HCT116 (cell line): ENCODE measurements around the gene DHRS7.

Experiments used
- CBX3 ChIP-seq: IDR thresholded peaks from 2 replicates; pipeline ENCODE4 v1.6.1; 2012; ENCODE audit warnings: low read depth
- CEBPB ChIP-seq: IDR thresholded peaks from 2 replicates; pipeline ENCODE4 v1.6.1; 2012; ENCODE audit warnings: low read depth
- CTCF ChIP-seq, 3 experiments: fragments of 200-600 bp in 1 of 3; sonication (generic) in 1 of 3; IDR thresholded peaks in 2 of 3; conservative IDR thresholded peaks in 1 of 3; 2 replicates each; pipeline ENCODE4 v1.5.1; 2012 to 2017; ENCODE audit warnings: low read depth in 2 of 3, low read length in 2 of 3, antibody characterized with exemption in 1 of 3, borderline replicate concordance in 1 of 3, control low read depth in 1 of 3, mild to moderate bottlenecking in 1 of 3, mixed read lengths in 1 of 3, mixed run types in 1 of 3, moderate library complexity in 1 of 3; ENCODE audit not compliant: insufficient read depth in 1 of 3
- ELF1 ChIP-seq: IDR thresholded peaks from 2 replicates; pipeline ENCODE4 v1.6.1; 2012; ENCODE audit warnings: low read depth, borderline replicate concordance
- EZH2 ChIP-seq: fragments of 200-600 bp; sonication (generic); IDR thresholded peaks from 2 replicates; pipeline ENCODE4 v1.6.1; 2017; ENCODE audit warnings: antibody characterized with exemption, mixed run types
- EZH2phosphoT487 ChIP-seq: fragments of 200-600 bp; IDR thresholded peaks from 2 replicates; pipeline ENCODE4 v1.6.1; 2018; ENCODE audit warnings: antibody characterized with exemption, borderline replicate concordance
- JUND ChIP-seq: IDR thresholded peaks from 2 replicates; pipeline ENCODE4 v1.6.1; 2012
- POLR2A ChIP-seq: IDR thresholded peaks from 2 replicates; pipeline ENCODE4 v1.7.0; 2011; ENCODE audit warnings: borderline replicate concordance; ENCODE audit not compliant: insufficient read depth, insufficient read length; ENCODE audit errors: extremely low read depth
- RAD21 ChIP-seq: IDR thresholded peaks from 2 replicates; pipeline ENCODE4 v1.6.1; 2012; ENCODE audit warnings: low read depth, mild to moderate bottlenecking
- REST ChIP-seq: IDR thresholded peaks from 2 replicates; pipeline ENCODE4 v1.6.1; 2012; ENCODE audit warnings: low read depth
- YY1 ChIP-seq: IDR thresholded peaks from 2 replicates; pipeline ENCODE4 v1.6.1; 2011; ENCODE audit warnings: low read length, low read depth, moderate library complexity, mild to moderate bottlenecking; ENCODE audit not compliant: insufficient replicate concordance; ENCODE audit errors: extremely low read depth
- ZNF274 ChIP-seq: fragments of 200-500 bp; sonication (Bioruptor generic); IDR thresholded peaks from 2 replicates; pipeline ENCODE4 v1.6.1; 2014; ENCODE audit warnings: mild to moderate bottlenecking, low read depth, low read length, inconsistent platforms

- TF ChIP-seq CEBPB (no peak), JUND (no peak), CTCF (IDR thresholded peaks at IDR 0.05 in 2 of 3, conservative IDR thresholded peaks at IDR 0.05 in 1 of 3; ENCODE audit: borderline replicate concordance in 1 of 3, insufficient read depth in 1 of 3, low read depth in 2 of 3, low read length in 2 of 3) (no peak), RAD21 (no peak), POLR2A (no peak), ZNF274 (no peak), ELF1 (no peak), EZH2 (no peak), REST (no peak), EZH2phosphoT487 (no peak), YY1 (no peak), CBX3 (no peak)
Observed at GRCh38 chr14:60212503-60213371, 47.5 kb upstream of the DHRS7 start.
